ENCODE results near the gene UGT1A6. TPM values are rescaled to one million over a fixed set of nuclear protein-coding genes. Genes with fewer than 3 reads are reported as not detected.

UGT1A6 gene
- total and polyA plus RNA-seq, 5 donors, result not detected

DNA sequence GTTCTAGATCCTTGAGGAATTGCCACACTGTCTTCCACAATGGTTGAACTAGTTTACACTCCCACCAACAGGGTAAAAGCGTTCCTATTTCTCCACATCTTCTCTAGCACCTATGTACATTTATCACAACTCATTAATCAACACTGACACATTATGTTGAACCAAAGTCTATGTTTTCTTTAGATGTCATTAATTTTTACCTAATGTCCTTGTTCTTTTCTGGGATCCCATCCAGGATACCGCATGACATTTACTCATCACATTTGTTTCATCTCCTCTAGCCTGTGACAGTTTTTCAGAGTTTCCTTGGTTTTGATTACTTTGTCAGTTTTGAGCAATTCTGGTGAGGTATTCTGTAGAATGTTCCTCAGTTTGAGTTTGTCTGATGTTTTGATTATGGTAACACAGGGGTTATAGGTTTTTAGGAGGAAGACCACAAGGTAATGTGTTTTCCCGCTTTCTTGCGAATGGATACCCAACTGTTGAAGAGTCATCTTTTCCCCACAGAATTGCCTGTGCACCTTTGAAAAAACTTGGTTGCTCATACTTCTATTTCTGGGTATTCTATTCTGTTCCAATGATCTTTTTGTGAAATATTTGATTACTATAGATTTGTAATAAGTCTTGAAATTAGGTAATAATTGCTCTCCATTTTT, 24.0 kb upstream of the UGT1A6 start:
- no peaks in the 10 kb centered on the region for H3K27me3 ChIP-seq (ENCODE audit: control insufficient read depth, insufficient read depth)
- intact Hi-C loops (cut with DNase I), result no loop called here
- ATAC-seq (no peak), DNase-seq (no peak)
- H3K4me1 ChIP-seq (ENCODE audit: control insufficient read depth, insufficient read depth, low read length), result no peaks in the 10 kb centered on the region
- WGBS, result 87% methylated on average over 4 of the region's 4 CpGs
- H3K27ac ChIP-seq (ENCODE audit: low read length), result no peak overlapping the region
- no peaks in the 10 kb centered on the region for H3K9me3 ChIP-seq (ENCODE audit: control insufficient read depth, low read length)
- no peak overlapping the region for H3K4me3 ChIP-seq (ENCODE audit: low read length)

DNA sequence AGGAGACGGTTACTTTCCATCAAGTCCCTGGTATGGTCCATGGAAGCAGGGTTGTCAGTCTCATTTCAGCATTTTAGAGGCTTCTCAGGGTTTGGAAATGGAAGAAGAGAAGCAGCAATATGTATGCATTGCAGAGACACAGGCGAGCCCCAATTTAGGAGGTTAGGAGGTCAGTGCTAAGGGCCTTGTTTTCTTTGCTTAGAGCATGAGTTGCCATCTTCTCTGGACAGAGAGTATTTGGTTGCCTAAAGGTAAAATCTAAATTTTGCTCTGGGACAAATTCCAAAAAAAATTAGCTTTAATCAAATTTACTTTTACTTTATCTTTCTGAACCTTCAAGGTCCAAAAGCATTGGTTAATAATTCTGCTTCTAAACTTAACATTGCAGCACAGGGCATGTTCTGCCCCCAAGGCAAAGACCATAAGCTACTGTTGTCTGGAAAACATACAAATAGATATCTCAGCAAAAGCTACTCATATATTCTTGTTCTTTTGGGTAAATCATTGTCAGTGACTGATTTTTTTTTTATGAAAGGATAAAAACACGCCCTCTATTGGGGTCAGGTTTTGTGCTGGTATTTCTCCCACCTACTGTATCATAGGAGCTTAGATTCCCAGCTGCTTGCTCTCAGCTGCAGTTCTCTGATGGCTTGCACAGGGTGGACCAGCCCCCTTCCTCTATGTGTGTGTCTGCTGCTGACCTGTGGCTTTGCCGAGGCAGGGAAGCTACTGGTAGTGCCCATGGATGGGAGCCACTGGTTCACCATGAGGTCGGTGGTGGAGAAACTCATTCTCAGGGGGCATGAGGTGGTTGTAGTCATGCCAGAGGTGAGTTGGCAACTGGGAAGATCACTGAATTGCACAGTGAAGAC, 21.2 kb upstream of the UGT1A6 start, which contains the start of gene UGT1A9:
Gene UGT1A9 (plus strand): TSS at position 609 of the 872 bp plus-strand sequence. CDS start 37 bp downstream, at position 646.
- intact Hi-C loops (cut with DNase I), result no loop called here
- ATAC-seq (no peak), DNase-seq (no peak)
- Histone ChIP-seq H3K9me3 (ENCODE audit: control insufficient read depth, low read length) (no peaks in the 10 kb centered on the region), H3K27me3 (ENCODE audit: control insufficient read depth, insufficient read depth) (no peaks in the 10 kb centered on the region), H3K27ac (ENCODE audit: low read length) (no peak within 1 kb of the TSS), H3K4me1 (ENCODE audit: control insufficient read depth, insufficient read depth, low read length) (no peaks in the 10 kb centered on the region), H3K4me3 (ENCODE audit: low read length) (no peak within 1 kb of the TSS)
- WGBS, result 78% methylated on average over 5 of the region's 5 CpGs

DNA sequence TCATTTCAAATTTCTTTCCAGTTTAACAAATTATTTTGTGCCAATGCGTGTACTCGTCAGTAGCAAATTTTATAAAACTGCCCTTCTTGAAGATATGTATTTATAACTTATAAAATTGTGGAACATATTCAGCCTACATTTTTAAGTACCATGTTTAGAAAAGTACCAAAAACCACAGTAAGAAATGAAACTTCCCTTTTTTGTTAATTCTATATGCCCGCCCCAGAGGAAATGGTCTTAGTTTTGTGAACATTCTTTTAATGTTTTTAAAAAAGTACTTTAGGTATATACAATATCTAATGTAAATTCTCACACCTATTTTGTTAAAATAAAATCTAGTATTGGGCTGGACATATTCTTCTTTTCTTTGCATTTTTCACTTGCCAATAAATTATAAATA, 19.8 kb upstream of the UGT1A6 start:
- ATAC-seq (no peak), DNase-seq (no peak)
- intact Hi-C loops (cut with DNase I), result no loop called here
- H3K27me3 ChIP-seq (ENCODE audit: control insufficient read depth, insufficient read depth), result no peaks in the 10 kb centered on the region
- H3K27ac ChIP-seq (ENCODE audit: low read length), result no peak overlapping the region
- H3K4me3 ChIP-seq (ENCODE audit: low read length), result no peak overlapping the region
- H3K4me1 ChIP-seq (ENCODE audit: control insufficient read depth, insufficient read depth, low read length), result no peaks in the 10 kb centered on the region
- 70% methylated on average over 3 of the region's 3 CpGs for WGBS
- H3K9me3 ChIP-seq (ENCODE audit: control insufficient read depth, low read length), result no peaks in the 10 kb centered on the region

DNA sequence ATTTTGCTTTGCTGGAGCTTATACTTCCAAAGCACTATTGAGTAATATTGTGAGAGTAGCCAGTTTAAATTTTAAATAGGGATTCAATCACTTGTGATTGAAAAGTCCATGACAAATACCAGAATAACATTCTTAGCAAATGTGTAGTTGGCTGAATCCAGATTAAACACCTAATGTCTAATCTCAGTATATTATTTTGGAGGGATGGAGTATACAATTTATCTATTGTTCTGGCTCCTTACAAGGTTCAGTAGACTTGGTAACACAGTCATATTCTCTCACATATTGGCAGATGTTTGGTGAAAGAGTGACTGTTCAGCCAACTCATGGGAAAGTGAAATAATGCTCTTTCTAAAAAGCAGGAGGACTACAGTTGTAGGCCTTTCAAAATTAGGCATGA, 18.8 kb upstream of the UGT1A6 start:
- DNase-seq, result no peak
- no peak for ATAC-seq
- H3K27me3 ChIP-seq (ENCODE audit: control insufficient read depth, insufficient read depth), result no peaks in the 10 kb centered on the region
- no peaks in the 10 kb centered on the region for H3K9me3 ChIP-seq (ENCODE audit: control insufficient read depth, low read length)
- H3K4me1 ChIP-seq (ENCODE audit: control insufficient read depth, insufficient read depth, low read length), result no peaks in the 10 kb centered on the region
- no peak overlapping the region for H3K4me3 ChIP-seq (ENCODE audit: low read length)
- no peak overlapping the region for H3K27ac ChIP-seq (ENCODE audit: low read length)
- intact Hi-C loops (cut with DNase I), result no loop called here

DNA sequence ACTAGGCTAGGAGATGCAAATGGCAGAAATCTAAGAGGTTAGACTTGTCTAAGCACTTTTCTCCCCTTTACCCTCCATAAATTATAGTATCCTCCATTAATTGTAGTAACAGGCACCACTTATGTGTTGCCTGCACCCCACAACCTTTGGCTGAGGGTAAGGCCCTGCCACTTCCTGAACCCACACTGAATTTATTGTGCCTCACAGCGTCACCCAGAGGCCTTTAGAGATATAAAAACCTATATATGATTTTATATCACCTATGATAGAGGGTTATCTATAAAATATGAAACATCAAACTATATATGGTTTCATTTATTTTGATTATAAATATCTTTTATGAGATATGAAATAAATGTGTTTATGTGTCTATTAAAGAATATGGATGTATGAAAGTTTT, 18.4 kb upstream of the UGT1A6 start:
- intact Hi-C loops (cut with DNase I), result no loop called here
- Histone ChIP-seq H3K9me3 (ENCODE audit: control insufficient read depth, low read length) (no peaks in the 10 kb centered on the region), H3K4me1 (ENCODE audit: control insufficient read depth, insufficient read depth, low read length) (no peaks in the 10 kb centered on the region), H3K27ac (ENCODE audit: low read length) (no peak overlapping the region), H3K4me3 (ENCODE audit: low read length) (no peak overlapping the region), H3K27me3 (ENCODE audit: control insufficient read depth, insufficient read depth) (no peaks in the 10 kb centered on the region)
- DNase-seq (no peak), ATAC-seq (no peak)
- WGBS, result 53% methylated on average over 1 of the region's 1 CpG

DNA sequence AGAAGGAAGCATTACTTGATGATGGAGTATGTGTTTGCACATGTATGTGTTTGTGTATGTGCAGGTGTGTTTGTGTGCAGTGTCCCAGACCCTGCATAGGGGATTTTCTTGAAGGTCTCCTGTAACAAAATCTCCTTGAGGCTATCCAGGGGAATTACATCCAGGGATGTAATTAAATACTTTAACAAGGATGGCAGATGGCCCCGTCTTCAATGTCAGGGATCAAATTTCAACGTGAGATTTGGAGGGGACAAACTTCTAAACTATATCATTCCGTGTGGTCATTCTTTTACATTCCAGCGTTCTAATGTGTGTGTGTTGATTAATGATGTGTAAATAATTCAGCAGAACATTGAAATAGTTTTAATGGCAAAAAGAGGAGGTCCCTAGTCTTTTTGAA, 17.7 kb upstream of the UGT1A6 start:
- Histone ChIP-seq H3K9me3 (ENCODE audit: control insufficient read depth, low read length) (no peaks in the 10 kb centered on the region), H3K4me1 (ENCODE audit: control insufficient read depth, insufficient read depth, low read length) (no peaks in the 10 kb centered on the region), H3K4me3 (ENCODE audit: low read length) (no peak overlapping the region), H3K27ac (ENCODE audit: low read length) (no peak overlapping the region), H3K27me3 (ENCODE audit: control insufficient read depth, insufficient read depth) (no peaks in the 10 kb centered on the region)
- DNase-seq (no peak), ATAC-seq (no peak)
- intact Hi-C loops (cut with DNase I), result no loop called here
- WGBS, result 34% methylated on average over 4 of the region's 4 CpGs

GRCh38 chr2:233676046-233676445, 16.6 kb upstream of the UGT1A6 start:
- intact Hi-C loops (cut with DNase I), result no loop called here
- no peaks in the 10 kb centered on the region for H3K9me3 ChIP-seq (ENCODE audit: control insufficient read depth, low read length)
- no peaks in the 10 kb centered on the region for H3K27me3 ChIP-seq (ENCODE audit: control insufficient read depth, insufficient read depth)
- no peak overlapping the region for H3K4me3 ChIP-seq (ENCODE audit: low read length)
- DNase-seq (no peak), ATAC-seq (no peak)
- no peaks in the 10 kb centered on the region for H3K4me1 ChIP-seq (ENCODE audit: control insufficient read depth, insufficient read depth, low read length)
- H3K27ac ChIP-seq (ENCODE audit: low read length), result no peak overlapping the region
- WGBS, result 85% methylated on average over 2 of the region's 2 CpGs

- H3K9me3 ChIP-seq (ENCODE audit: control insufficient read depth, low read length), result no peaks in the 10 kb centered on the region
- no peak overlapping the region for H3K4me3 ChIP-seq (ENCODE audit: low read length)
- ATAC-seq (no peak), DNase-seq (no peak)
- 71% methylated on average over 4 of the region's 4 CpGs for WGBS
- H3K27ac ChIP-seq (ENCODE audit: low read length), result no peak overlapping the region
- intact Hi-C loops (cut with DNase I), result no loop called here
- H3K4me1 ChIP-seq (ENCODE audit: control insufficient read depth, insufficient read depth, low read length), result no peaks in the 10 kb centered on the region
- H3K27me3 ChIP-seq (ENCODE audit: control insufficient read depth, insufficient read depth), result no peaks in the 10 kb centered on the region
These were observed 13.5 kb upstream of the UGT1A6 start for GRCh38 chr2:233679196-233679595.

- DNase-seq (no peak), ATAC-seq (no peak)
- WGBS, result 83% methylated on average over 4 of the region's 4 CpGs
- no peaks in the 10 kb centered on the region for H3K4me1 ChIP-seq (ENCODE audit: control insufficient read depth, insufficient read depth, low read length)
- intact Hi-C loops (cut with DNase I), result no loop called here
- no peaks in the 10 kb centered on the region for H3K9me3 ChIP-seq (ENCODE audit: control insufficient read depth, low read length)
- no peak overlapping the region for H3K4me3 ChIP-seq (ENCODE audit: low read length)
- H3K27ac ChIP-seq (ENCODE audit: low read length), result no peak overlapping the region
- no peaks in the 10 kb centered on the region for H3K27me3 ChIP-seq (ENCODE audit: control insufficient read depth, insufficient read depth)
These were observed 12.2 kb upstream of the UGT1A6 start for GRCh38 chr2:233680361-233681045.

- ATAC-seq, result no peak
- WGBS, result 73% methylated on average over 5 of the region's 5 CpGs
- intact Hi-C loops (cut with DNase I), result no loop called here
These were observed 11.1 kb upstream of the UGT1A6 start, which contains the start of gene UGT1A7 for GRCh38 chr2:233681521-233682099. Gene UGT1A7, plus strand, starts transcription at chr2:233681901. Its CDS starts 37 bp downstream, at chr2:233681938.

GRCh38 chr2:233684640-233685039, 8.1 kb upstream of the UGT1A6 start:
- H3K4me1 ChIP-seq (ENCODE audit: control insufficient read depth, insufficient read depth, low read length), result no peaks in the 10 kb centered on the region
- DNase-seq (no peak), ATAC-seq (no peak)
- H3K27ac ChIP-seq (ENCODE audit: low read length), result no peak overlapping the region
- no peak overlapping the region for H3K4me3 ChIP-seq (ENCODE audit: low read length)
- intact Hi-C loops (cut with DNase I), result no loop called here
- no peaks in the 10 kb centered on the region for H3K27me3 ChIP-seq (ENCODE audit: control insufficient read depth, insufficient read depth)
- 82% methylated on average over 1 of the region's 1 CpG for WGBS
- H3K9me3 ChIP-seq (ENCODE audit: control insufficient read depth, low read length), result no peaks in the 10 kb centered on the region

More at GRCh38 chr2:233681521-233682099, 11.1 kb upstream of the UGT1A6 start, which contains the start of gene UGT1A7:
- no peak within 1 kb of the TSS for H3K27ac ChIP-seq (ENCODE audit: low read length)
- H3K9me3 ChIP-seq (ENCODE audit: control insufficient read depth, low read length), result no peaks in the 10 kb centered on the region
- no peak for DNase-seq
- no peak within 1 kb of the TSS for H3K4me3 ChIP-seq (ENCODE audit: low read length)
- H3K4me1 ChIP-seq (ENCODE audit: control insufficient read depth, insufficient read depth, low read length), result no peaks in the 10 kb centered on the region
- no peaks in the 10 kb centered on the region for H3K27me3 ChIP-seq (ENCODE audit: control insufficient read depth, insufficient read depth)
